ENCODE data around the gene MYB. TPM values are rescaled to one million over a fixed set of nuclear protein-coding genes. Genes with fewer than 3 reads are reported as not detected.

Gene MYB
- total and polyA plus RNA-seq, 2 experiments from 2014 or later: 4.2 to 7.9 TPM

GRCh38 chr6:135176464-135176863, 4.6 kb upstream of the MYB start:
- Histone ChIP-seq H3K27me3 (ENCODE audit: insufficient read depth) (peaks cover 14% of the 10 kb centered on the region), H3K36me3 (ENCODE audit: insufficient read depth) (no peaks in the 10 kb centered on the region), H3K9me2 (ENCODE audit: insufficient read depth) (no peaks in the 10 kb centered on the region), H3K79me2 (replicated peaks; ENCODE audit: insufficient read depth) (no peaks in the 10 kb centered on the region), H2AFZ (0 out of 2 replicates have a peak overlapping the region, but pooled peaks have one; percentile 56), H3K4me1 (ENCODE audit: insufficient read depth) (peaks cover 4% of the 10 kb centered on the region; the same call in 1 of the 2 replicates), H4K20me1 (replicated peaks; ENCODE audit: insufficient read depth) (no peaks in the 10 kb centered on the region), H3K4me3 (no peak overlapping the region), H3K27ac (ENCODE audit: low read depth) (no peak overlapping the region), H3F3A (replicated peaks; ENCODE audit: low read depth) (no peaks in the 10 kb centered on the region), H3K4me2 (no peak overlapping the region)
- Mint-ChIP-seq H3K9me3 (no peaks in the 10 kb centered on the region; the same call in 2 of the 3 replicates), H3K4me3 (no peak overlapping the region), H3K27me3 (ENCODE audit: insufficient read depth, low read depth, poor library complexity) (peaks cover 3% of the 10 kb centered on the region), H3K27ac (no peak overlapping the region), H3K4me1 (peaks cover 3% of the 10 kb centered on the region), H3K36me3 (ENCODE audit: low read depth) (no peaks in the 10 kb centered on the region)
- ATAC-seq (no peak), DNase-seq (ENCODE audit: low spot score) (no peak)
- TF ChIP-seq POLR2AphosphoS5 (IDR thresholded peaks at IDR 0.05; ENCODE audit: low read depth): no peak
- TF ChIP-seq STAT1 (IDR thresholded peaks at IDR 0.05; ENCODE audit: unreplicated experiment): no peak
- TF ChIP-seq ZNF114 (CRISPR knock-in tag; IDR thresholded peaks at IDR 0.05): no peak
- TF ChIP-seq NANOG (IDR thresholded peaks at IDR 0.05; ENCODE audit: borderline replicate concordance): no peak
- no peak for TF ChIP-seq ZNF462 (CRISPR knock-in tag; IDR thresholded peaks at IDR 0.05)
- no peak for TF ChIP-seq ETS1 (IDR thresholded peaks at IDR 0.05)
- TF ChIP-seq JUNB (IDR thresholded peaks at IDR 0.05; ENCODE audit: unreplicated experiment): no peak
- no peak for TF ChIP-seq CTCF (conservative IDR thresholded peaks at IDR 0.05; ENCODE audit: low read depth in 2 of 2)

All from GM23338 (cell line).